Posterior vena cava (tissue), 2 donors: ENCODE data around the gene USP2. TPM values are rescaled to one million over a fixed set of nuclear protein-coding genes. Genes with fewer than 3 reads are reported as not detected.
A peak's percentile ranks its signal among the peaks of the same experiment; 100 is the strongest.

Source experiments
- DNase-seq: peaks from one replicate; pipeline ENCODE4 v3.0.0-alpha.2; 2020; ENCODE audit warnings: low spot score
- intact Hi-C, 2 donors: fragments of 100-400 bp; cut with DNase I; formaldehyde crosslinking; loops; one replicate each; pipeline versions ENCODE4 v1.14.1 to v1.14.2; 2022 to 2023
- total RNA-seq, 2 donors: library from RNA; stranded (reverse); fragmentation: NEBNext Ultra II Directional; extraction: Animal tissue kit (Norgen Biotek cat#: 25700); gene quantifications; one replicate each; pipeline ENCODE4 v1.2.1, GENCODE V29; 2021
- donor health status: DM: yes; HTN: yes; CAD: no.
- donor health status: DM: yes; HTN: yes; CAD: no.

Gene USP2
- total RNA-seq, 2 donors from 2014 or later: 10.4 to 17.3 TPM

DNA sequence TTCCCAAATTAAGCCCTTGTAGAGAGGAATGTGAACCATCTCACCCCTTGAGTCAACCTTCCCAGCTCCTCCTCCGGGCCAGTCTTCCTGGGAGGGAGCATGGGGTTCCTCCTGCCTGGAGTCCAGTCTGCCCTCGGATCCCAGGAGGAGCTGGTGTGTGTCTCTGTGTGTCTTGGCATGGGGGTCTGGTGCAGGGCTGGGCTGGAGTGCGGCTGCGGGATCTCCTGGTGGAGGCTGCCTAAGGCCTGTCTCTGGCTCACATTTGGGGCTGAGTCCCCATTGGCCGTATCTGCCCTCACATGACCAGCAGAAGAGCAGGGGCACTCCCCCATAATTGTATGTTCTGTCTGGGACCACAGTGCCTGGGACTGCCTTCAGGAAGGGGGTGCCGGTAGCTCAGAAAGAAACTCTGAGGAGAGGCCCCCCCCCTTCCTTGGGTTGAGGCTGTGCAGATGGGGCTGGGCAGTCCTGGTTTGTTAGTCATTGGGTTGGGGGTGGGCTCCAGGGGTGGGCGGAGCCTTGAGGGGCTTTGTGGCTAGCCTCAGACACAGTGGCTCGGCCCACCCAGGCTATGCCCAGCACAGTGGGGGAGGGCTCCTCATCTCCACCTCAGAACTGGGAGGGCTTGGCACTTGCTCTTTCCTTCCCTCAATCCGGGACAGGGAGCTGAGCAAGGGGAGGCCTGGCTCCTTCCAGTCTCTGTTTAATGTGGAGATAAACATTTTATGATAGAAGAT, 43.7 kb downstream of the USP2 start:
- DNase-seq: peak; percentile 81
- intact Hi-C loops: no loop called here

DNA sequence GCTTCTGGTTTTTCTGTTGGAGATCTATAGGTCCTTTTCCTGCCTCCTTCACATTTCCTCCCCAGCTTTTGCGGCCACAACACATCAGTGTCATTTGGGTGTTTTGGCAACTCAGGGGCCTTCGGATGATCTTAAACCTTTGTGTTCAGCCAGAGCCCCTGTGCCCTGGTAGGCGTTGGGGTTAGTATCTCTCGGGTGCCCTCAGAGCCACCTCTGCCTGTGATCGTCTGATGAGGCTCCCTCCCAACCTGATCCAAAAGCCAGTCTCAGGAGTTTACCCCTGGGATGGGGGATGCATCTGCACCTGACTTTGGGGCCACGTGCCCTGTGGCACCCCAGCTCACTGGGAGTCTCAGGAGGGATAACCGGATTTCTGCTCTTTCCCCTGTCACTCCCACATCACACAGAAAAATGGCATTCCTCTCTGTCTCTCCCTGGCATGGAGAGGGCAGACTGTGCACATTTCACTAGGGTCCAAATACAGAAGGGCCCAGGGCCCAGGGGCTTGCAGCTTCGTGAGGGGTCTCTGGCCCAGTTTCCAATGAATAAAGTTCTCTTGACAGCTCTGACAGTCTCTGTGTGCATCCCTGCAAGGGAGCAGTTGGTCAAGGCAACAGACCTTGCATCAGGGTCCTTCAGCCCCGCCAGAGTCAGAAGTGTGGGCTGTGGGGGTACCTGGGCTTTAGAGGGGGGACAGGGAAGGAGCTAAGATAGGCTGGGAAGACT, 44.6 kb downstream of the USP2 start:
- no peak for DNase-seq
- intact Hi-C loops: no loop called here

DNA sequence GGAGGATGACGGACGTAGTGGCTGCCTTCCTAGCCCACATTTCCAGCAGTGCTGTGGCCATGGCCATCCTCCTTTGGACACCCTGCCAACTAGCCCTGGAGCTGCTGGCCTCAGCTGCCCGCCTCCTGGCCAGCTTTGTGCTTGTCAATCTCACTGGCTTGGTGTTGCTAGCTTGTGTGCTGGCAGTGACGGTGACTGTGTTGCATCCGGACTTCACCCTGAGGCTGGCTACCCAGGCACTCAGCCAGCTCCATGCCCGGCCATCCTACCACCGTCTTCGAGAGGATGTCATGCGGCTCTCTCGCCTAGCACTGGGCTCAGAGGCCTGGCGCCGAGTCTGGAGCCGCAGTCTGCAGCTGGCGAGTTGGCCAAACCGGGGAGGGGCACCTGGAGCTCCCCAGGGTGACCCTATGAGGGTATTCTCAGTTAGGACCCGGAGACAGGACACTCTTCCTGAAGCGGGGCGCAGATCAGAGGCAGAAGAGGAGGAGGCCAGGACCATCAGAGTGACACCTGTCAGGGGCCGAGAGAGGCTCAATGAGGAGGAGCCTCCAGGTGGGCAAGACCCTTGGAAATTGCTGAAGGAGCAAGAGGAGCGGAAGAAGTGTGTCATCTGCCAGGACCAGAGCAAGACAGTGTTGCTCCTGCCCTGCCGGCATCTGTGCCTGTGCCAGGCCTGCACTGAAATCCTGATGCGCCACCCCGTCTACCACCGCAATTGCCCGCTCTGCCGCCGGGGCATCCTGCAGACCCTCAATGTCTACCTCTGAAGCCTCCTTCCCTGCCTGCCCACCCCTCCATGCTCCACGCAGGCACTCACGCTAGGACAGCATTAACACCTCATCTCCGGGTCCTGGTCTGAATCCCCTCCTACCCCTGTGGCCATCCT, 45.6 kb downstream of the USP2 start:
- DNase-seq: no peak
- intact Hi-C loops: no loop called here

DNA sequence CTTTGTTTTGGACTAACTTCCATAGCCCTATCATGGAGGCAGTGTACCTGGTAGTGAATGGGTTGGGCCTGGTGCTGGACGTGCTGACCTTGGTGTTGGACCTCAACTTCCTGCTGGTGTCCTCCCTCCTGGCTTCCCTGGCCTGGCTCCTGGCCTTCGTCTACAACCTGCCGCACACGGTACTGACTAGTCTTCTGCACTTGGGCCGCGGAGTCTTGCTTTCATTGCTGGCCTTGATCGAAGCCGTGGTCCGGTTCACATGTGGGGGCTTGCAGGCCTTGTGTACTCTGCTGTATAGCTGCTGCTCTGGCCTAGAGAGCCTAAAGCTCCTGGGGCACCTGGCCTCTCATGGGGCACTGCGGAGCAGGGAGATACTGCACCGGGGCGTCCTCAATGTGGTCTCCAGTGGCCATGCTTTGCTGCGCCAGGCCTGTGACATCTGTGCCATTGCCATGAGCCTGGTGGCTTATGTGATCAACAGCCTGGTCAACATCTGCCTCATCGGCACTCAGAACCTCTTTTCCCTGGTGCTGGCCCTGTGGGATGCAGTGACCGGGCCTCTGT, 46.3 kb downstream of the USP2 start:
- intact Hi-C loops: no loop called here
- no peak for DNase-seq

DNA sequence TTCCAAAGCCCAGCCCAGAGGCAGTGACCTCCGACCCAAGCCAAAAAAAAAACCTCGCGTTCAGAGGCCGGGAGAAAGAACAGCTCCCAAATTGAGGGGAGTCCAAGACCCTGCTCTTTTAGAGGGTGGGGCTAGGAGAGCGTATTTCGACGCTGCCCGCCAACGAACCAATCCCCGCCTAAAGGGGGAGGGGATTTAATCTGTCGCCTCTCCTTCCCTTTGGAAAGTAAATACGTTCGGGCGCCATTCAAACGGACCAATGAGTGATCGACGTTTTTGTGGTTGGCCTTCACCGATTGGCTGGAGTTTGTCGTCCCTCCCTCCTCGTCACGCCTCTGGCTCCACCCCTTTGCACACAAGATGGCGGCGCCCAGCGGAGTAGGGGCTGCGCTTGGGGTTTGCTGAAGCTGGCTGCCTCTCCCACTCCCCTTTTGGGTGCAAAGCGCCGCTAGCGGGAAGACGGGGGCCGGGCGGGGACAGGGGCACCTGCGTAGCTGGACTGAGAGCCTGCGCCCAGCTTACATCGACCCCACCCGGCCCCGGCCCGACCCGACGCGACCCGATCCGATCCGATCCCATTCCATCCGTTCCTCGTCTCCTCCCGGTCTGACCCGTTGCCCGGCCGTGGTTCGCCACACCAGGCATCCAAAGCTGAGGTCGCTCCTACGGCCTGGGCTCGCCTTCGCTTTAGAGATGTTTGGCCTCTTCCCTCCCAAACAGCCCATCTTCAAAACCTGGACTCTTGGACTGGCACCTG, 47.1 kb downstream of the USP2 start, which contains the start of gene RNF26:
Gene RNF26 (plus strand): TSS at position 354 of the 757 bp plus-strand sequence. CDS start 596 bp downstream, outside the sequence.
- intact Hi-C loops: no loop called here
- peak; percentile 97 for DNase-seq

DNA sequence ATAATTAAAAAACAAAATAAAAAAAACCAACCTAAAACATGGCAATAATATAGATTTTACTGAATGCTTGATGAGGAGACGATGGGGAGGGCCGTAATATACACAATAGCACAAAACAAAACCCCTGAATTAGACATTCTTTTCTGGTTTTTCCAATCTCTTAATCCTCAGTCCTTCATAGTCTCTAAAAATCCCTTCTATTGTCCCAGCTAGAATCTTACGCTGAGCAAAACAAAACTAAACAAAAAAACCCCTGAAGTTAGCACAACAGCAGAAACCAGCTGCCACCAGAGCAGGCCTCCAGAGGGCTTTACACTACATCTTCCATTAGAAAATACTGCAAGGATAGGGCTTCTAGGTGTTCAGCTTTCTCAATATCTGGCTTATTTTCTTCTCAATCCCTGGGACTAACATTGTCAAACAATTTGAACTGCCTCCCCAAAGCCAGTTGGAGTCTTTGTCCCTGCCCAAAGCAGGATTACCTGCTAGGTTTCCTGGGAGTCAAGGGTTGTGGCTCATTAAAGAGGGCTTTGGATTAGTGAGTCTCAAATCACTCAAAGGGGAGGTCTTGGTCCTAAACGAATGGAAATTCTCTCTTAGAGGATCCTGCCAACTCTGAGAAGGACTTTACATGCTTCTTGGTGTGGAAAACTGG, 49.3 kb downstream of the USP2 start:
- intact Hi-C loops: no loop called here
- peak; percentile 2 for DNase-seq

DNA sequence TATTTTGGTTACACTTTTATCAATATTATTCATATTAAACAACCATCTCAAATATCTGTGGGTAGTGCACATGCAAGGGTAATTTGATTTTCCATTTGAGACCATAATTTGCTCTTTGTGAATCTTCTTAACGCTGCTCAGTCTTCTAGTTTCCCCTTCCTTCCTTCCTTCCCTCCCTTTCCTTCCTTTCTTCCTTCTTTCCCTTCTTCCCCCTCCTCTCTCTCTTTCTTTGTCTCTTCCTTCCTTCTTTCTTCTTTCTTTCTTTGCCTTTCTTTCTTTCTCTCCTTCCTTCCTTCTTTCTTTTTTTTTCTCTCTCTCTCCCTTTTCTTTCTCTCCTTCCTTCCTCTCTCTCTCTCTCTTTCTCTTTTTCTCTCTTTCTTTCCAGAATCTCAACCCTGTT, 51.3 kb downstream of the USP2 start:
- intact Hi-C loops: no loop called here
- DNase-seq: no peak

DNA sequence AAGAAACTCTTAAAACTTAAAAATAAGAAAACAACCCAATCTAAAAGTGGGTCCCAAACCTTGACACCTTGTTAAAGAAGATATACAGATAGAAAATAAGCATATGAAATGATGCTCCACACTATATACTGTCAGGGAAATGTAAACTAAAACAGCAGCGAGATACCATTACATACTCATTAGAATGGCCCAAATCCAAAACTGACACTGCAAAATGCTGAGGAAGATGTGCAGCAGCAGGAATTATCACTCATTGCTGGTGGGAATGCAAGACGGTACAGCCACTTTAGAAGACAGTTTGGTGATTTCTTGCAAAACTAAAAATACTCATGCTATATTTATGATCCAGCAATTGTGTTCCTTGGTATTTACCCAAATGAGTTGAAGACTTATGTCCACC, 52.2 kb downstream of the USP2 start:
- intact Hi-C loops: no loop called here

DNA sequence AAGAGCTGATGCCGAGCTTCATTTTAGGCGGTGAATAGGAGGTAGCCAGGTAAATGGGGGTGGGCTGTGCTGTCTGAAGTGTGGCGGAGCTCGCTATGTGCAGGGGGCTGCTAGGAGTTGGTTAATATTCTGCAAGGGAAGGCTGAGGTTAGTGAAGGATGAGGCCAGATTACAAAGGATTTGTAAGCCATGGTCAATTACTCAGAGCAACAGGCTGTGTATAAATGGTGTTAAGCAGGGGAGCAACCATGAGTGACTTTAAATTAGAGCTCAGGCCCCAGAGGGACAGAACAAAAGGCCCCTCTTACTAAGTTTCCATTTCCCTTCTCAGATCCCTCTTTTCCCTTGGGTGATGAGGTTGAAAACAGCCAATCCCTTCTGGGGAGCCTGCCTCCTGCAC, 57.3 kb downstream of the USP2 start:
- intact Hi-C loops: loop anchor here in 1 of 2 donors (5.0 kb wide), 1 partner anchor 117 kb away; the partner anchor contains the start of gene CBL
- DNase-seq: peak; percentile 9

More for the DNA sequence above, 52.2 kb downstream of the USP2 start:
- no peak for DNase-seq

DNA sequence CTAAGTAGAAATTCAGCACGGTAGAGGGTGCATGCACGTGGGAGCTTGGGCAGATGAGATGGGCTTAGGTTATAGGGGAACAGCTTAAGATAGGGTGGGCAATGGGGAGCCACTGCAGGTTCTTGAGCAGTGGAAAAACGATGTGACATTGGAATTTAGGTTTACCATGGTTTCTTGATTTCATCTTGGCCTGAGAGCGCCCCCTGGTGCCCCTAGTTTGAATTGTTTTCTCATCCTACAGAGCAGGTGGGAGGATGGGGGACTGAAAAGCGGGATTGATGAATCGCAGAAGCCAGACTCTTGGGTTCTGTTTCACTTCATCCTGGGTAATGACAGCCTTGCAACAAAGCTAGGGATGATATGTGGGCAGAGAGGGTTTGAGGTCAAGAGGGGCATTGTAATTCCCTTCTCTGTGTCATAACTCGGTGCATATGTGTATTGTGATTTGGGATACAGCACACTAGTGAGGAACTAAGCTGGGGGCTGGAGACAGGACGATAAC, 57.9 kb downstream of the USP2 start:
- intact Hi-C loops: loop anchor here in 1 of 2 donors (5.0 kb wide), 1 partner anchor 116 kb away; the partner anchor contains the start of gene CBL
- DNase-seq: peak; percentile 88

DNA sequence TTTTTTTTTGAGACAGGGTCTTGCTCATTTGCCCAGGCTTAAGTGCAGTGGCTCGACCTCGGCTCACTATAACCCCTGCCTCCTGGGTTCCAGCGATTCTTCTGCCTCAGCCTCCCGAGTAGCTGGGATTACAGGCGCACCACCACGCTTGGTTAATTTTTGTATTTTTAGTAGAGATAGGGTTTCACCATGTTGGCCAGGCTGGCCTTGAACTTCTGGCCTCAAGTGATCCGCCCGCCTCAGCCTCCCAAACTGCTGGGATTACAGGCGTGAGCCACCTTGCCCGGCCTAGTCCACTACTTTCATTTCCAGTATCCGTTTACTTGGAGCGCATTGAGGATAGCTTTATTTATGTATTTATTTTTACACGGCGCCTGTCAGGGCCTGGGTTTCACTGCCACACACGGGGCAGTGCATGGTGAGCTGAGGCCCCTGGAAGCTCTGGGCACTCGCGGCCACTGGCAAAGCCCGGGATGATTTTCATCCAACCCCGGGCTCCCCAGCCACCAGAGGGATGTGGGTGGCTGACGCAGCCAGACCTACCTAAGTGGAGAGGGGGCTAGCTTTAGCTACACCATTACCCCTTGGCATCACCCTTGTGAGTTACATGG, 58.5 kb downstream of the USP2 start:
- DNase-seq: no peak
- intact Hi-C loops: loop anchor here in 1 of 2 donors (5.0 kb wide), 1 partner anchor 116 kb away; the partner anchor contains the start of gene CBL

DNA sequence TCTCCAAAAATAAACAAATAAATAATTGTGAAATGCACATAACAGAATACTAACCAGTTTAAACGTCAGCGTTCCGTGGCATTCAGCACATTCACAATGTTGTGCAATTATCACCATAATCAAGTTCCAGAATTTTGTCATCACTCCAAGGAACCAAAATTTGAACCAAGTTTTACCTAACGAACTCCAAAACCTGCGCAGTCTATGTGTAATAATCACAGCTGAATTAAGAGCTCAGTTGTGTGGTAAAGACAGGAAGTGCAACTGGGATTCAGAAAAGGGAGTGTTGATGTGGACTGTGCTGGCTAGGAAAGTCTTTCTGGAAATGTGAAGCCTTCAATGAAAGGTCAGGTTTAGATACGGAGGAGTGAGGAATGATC, 59.1 kb downstream of the USP2 start:
- intact Hi-C loops: loop anchor here in 1 of 2 donors (5.0 kb wide), 1 partner anchor 115 kb away; the partner anchor contains the start of gene CBL
- DNase-seq: no peak

DNA sequence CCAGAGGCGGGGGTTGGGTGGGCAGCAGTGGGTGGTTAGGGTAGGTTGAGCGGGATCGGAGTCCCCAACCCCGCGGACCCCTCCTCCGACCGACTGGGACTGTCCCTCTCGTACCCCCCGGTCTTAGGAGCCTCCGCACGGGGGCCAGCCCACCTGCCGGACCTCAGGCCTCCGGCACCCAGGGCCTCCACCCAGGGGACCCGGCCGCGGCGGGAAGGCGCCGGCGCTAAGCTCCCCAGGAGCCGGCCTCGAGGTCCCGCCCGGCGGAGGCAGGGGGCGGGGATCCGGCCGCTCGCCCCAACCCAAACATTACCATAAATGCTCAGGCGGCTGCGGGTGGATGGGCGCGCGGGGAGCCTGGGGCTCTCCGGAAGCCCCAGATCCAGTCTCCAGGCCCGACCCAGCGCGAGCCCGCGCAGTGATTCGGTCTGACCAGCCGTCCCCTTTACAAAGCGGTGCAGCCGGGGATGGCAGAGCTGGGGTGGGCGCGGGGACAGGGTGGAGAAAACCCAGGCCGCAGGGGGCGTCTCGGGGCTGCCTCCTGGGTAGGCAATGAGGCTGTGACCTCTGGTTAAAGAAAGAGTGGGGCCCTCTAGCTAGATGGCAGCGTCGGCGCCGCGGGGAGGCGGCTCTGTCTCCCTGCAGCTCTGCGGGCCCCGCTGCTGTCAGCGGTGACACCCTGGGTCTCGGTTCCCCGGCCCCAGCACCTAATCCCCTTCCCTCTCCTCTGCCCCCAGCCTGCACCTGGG, 60.5 kb downstream of the USP2 start:
- intact Hi-C loops: loop anchor here in 1 of 2 donors (5.0 kb wide), 1 partner anchor 114 kb away; the partner anchor contains the start of gene CBL
- peak; percentile 90 for DNase-seq

DNA sequence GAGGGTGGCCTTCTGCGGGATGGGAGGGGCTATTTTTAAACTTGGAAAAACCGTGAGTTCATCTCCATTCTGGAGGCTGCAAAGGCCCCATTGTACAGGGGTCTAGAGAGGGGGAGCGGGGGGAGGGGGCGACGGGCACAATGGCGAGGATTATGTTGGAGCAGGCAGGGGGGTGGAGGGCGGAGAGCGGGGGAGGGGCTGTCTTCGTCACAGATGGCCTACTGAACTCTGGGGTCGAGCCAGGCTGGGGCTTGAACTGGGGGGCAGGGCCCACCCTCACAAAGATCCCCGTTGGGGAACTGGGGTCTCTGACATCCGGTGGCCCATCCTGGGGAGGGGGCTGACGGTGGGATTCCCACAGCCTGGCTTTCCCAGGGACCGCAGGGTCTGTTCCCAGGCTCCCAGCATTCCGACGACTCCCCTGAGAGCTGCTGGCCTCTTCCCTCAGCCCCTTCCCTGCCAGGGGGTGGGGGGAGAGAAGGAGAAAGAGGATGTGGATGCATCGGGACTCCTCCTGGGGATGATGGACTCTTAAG, 61.2 kb downstream of the USP2 start:
- intact Hi-C loops: loop anchor here in 1 of 2 donors (5.0 kb wide), 1 partner anchor 113 kb away; the partner anchor contains the start of gene CBL
- peak; percentile 79 for DNase-seq

DNA sequence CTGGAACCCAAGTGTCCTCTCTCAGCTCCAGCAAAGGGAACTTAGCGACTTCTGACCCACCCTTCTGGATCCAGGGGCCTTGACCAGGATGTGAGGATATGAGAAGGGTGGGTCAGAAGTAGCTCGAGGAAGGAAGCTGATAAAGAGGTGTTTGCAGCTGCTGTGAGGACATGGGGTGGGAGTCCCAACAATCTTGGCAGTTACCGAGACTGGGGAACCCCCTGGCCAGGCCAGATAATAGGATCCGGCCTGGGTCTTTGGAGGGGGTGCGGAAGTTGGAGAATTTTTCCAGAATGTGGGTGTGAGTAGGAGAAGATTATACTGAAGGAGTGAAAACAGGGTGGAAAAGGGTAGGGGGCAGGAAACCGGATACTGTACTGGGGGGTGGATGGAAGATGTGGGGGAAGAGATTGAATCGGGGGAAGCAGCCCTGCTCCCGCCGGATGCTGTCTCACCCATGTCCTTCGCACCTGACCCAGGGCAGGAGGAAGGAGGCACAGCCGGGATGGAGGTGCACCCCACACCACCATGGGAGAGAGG, 61.7 kb downstream of the USP2 start:
- intact Hi-C loops: loop anchor here in 1 of 2 donors (5.0 kb wide), 1 partner anchor 112 kb away; the partner anchor contains the start of gene CBL
- DNase-seq: no peak
